HG02759 (cell line): ENCODE results near the gene PHRF1.

Experiments
- ATAC-seq: cut with Tn5 transposase; IDR thresholded peaks from one replicate; pipeline ENCODE4 v1.9.1; 2021; ENCODE audit warnings: mild to moderate bottlenecking, moderate library complexity; ENCODE audit not compliant: unreplicated experiment

Gene PHRF1

GRCh38 chr11:613369-613968, 37.2 kb downstream of the PHRF1 start:
- no peak for ATAC-seq

- ATAC-seq, result no peak
Measured at GRCh38 chr11:614021-614622, 37.9 kb downstream of the PHRF1 start.

GRCh38 chr11:614623-615503, 38.6 kb downstream of the PHRF1 start:
- peak; percentile 2 for ATAC-seq

- ATAC-seq, result peak; percentile 81
Measured at GRCh38 chr11:615504-616319, 39.4 kb downstream of the PHRF1 start, which contains the start of gene IRF7. Gene IRF7 (minus strand): TSS chr11:615950. CDS start chr11:615364, 586 bp downstream.

- ATAC-seq, result no peak
Measured at GRCh38 chr11:616320-617198, 40.3 kb downstream of the PHRF1 start.

- ATAC-seq, result no peak
Measured at GRCh38 chr11:617199-617911, 41.1 kb downstream of the PHRF1 start.

- no peak for ATAC-seq
Measured at GRCh38 chr11:617912-618682, 41.8 kb downstream of the PHRF1 start.

- no peak for ATAC-seq
Measured at GRCh38 chr11:618856-619627, 42.8 kb downstream of the PHRF1 start.

GRCh38 chr11:619628-620050, 43.4 kb downstream of the PHRF1 start:
- no peak for ATAC-seq

GRCh38 chr11:620201-620600, 43.9 kb downstream of the PHRF1 start:
- no peak for ATAC-seq

GRCh38 chr11:620935-621814, 44.9 kb downstream of the PHRF1 start:
- no peak for ATAC-seq

- ATAC-seq, result no peak
Measured at GRCh38 chr11:621838-622237, 45.6 kb downstream of the PHRF1 start.

- no peak for ATAC-seq
Measured at GRCh38 chr11:623349-623869, 47.1 kb downstream of the PHRF1 start.

- no peak for ATAC-seq
Measured at GRCh38 chr11:623999-624704, 47.9 kb downstream of the PHRF1 start.

- no peak for ATAC-seq
Measured at GRCh38 chr11:624705-625635, 48.7 kb downstream of the PHRF1 start, which contains the start of gene CDHR5. Gene CDHR5 (minus strand): TSS chr11:624955. CDS start chr11:624902, 53 bp downstream.
